HFFc6 (cell line): Measurements from ENCODE around the gene FNIP1. TPM values are rescaled to one million over a fixed set of nuclear protein-coding genes. Genes with fewer than 3 reads are reported as not detected.
"Not testable (repeated sequence)": the region's sequence is repeated elsewhere in the genome, so short reads cannot be mapped to it uniquely, and the experiment has no call there.

Experiments
- DNase-seq: peaks from one replicate; pipeline ENCODE4 v3.0.0-alpha.2; 2018
- H3K27ac Mint-ChIP-seq: 2 replicates; pipeline ENCODE4 v1.8.0; 2020; ENCODE audit warnings: mild to moderate bottlenecking, mixed read lengths
- H3K27me3 Mint-ChIP-seq: 2 replicates; pipeline ENCODE4 v1.8.0; 2021; ENCODE audit warnings: mild to moderate bottlenecking, moderate library complexity, mixed read lengths; ENCODE audit not compliant: insufficient read depth
- H3K36me3 Mint-ChIP-seq: 2 replicates; pipeline ENCODE4 v1.8.0; 2021; ENCODE audit warnings: low read depth, mixed read lengths
- H3K4me1 Mint-ChIP-seq: 2 replicates; pipeline ENCODE4 v1.8.0; 2020; ENCODE audit warnings: low read depth, mixed read lengths
- H3K4me3 Mint-ChIP-seq: 2 replicates; pipeline ENCODE4 v1.8.0; 2020; ENCODE audit warnings: mild to moderate bottlenecking, moderate library complexity, mixed read lengths
- H3K9me3 Mint-ChIP-seq: 2 replicates; pipeline ENCODE4 v1.8.0; 2020; ENCODE audit warnings: mild to moderate bottlenecking, mixed read lengths
- total RNA-seq, 6 experiments: library from RNA; stranded (reverse); fragmentation: NEBNext Ultra II Directional; extraction: Animal tissue kit (Norgen Biotek cat#: 25700); gene quantifications; 2 replicates in 1 of 6; 3 replicates in 5 of 6; pipeline ENCODE4 v1.2.3, GENCODE V29; 2021
- TF ChIP-seq, protein P1 (sequence below): fragments of 200-600 bp; sonication (generic); IDR thresholded peaks from 2 replicates; pipeline ENCODE4 v1.5.0; 2021; ENCODE audit warnings: antibody characterized with exemption, mild to moderate bottlenecking

FNIP1 gene
- total RNA-seq, 6 experiments from 2014 or later, result 19.9 to 24.8 (median 22.1) TPM

DNA sequence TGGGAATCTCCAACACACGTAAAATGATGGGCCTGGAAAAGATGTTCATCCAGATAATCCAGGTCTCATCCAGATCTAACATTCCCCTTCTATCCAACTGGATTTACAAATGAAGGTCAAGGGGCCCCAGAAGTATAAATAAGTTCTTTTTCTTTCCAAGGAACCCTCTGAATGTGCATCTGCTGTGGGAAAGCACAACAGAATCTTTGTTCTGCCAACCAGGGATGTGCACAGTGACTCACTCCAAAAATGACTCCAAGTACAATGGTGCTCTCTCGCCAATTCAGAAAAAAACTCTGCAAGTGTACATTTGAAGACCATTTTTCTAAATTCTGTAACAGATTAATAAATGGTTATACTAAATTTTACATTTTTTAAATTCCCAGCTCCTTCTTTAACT lies 174.2 kb downstream of the FNIP1 start:
- peaks cover 10% of the 10 kb centered on the region; the same call in 1 of the 2 replicates for H3K36me3 Mint-ChIP-seq
- H3K9me3 Mint-ChIP-seq, result no peaks in the 10 kb centered on the region
- no peak for DNase-seq
- TF ChIP-seq, protein P1, sequence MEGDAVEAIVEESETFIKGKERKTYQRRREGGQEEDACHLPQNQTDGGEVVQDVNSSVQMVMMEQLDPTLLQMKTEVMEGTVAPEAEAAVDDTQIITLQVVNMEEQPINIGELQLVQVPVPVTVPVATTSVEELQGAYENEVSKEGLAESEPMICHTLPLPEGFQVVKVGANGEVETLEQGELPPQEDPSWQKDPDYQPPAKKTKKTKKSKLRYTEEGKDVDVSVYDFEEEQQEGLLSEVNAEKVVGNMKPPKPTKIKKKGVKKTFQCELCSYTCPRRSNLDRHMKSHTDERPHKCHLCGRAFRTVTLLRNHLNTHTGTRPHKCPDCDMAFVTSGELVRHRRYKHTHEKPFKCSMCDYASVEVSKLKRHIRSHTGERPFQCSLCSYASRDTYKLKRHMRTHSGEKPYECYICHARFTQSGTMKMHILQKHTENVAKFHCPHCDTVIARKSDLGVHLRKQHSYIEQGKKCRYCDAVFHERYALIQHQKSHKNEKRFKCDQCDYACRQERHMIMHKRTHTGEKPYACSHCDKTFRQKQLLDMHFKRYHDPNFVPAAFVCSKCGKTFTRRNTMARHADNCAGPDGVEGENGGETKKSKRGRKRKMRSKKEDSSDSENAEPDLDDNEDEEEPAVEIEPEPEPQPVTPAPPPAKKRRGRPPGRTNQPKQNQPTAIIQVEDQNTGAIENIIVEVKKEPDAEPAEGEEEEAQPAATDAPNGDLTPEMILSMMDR, result no peak
- H3K4me1 Mint-ChIP-seq, result peaks cover 39% of the 10 kb centered on the region
- no peak overlapping the region for H3K4me3 Mint-ChIP-seq
- no peak overlapping the region for H3K27ac Mint-ChIP-seq
- no peaks in the 10 kb centered on the region; the same call in 1 of the 2 replicates for H3K27me3 Mint-ChIP-seq

DNA sequence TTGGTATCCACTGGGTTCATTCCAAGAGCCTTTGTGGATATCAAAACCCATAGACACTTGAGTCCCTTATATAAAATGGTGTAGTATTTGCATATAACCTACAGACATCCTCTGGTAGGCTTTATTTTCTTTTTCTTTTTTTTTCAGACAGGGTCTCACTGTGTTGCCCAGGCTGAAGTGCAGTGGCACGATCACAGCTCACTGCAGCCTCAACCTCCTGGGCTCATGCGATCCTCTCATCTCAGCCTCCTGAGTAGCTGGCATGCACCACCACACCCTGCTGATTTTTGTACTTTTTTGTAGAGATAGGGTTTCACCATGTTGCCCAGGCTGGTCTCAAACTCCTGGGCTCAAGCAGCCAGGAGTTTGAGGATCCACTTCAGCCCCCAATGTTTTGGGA lies 175.7 kb downstream of the FNIP1 start:
- Mint-ChIP-seq H3K4me1 (peaks cover 37% of the 10 kb centered on the region), H3K36me3 (peaks cover 15% of the 10 kb centered on the region; the same call in 1 of the 2 replicates)
- not testable (repeated sequence) for DNase-seq, H3K9me3 Mint-ChIP-seq, H3K27ac Mint-ChIP-seq, H3K27me3 Mint-ChIP-seq, H3K4me3 Mint-ChIP-seq

DNA sequence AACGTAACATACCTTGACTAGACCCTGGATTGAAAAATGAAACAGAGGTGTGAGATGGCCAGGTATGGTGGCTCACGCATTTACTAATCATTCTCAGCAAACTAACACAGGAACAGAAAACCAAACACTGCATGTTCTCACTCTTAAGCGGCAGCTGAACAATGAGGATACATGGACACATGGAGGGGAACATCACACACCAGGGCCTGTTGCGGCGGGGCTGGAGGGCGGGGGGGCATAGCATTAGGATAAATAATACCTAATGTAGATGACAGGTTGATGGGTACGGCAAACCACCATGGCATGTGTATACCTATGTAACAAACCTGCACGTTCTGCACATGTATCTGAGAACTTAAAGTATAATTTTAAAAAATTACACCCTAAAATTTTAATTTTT lies 177.7 kb downstream of the FNIP1 start:
- Mint-ChIP-seq H3K9me3 (no peaks in the 10 kb centered on the region), H3K27me3 (no peaks in the 10 kb centered on the region; the same call in 1 of the 2 replicates), H3K4me1 (peaks cover 53% of the 10 kb centered on the region), H3K27ac (no peak overlapping the region), H3K36me3 (peaks cover 7% of the 10 kb centered on the region; the same call in 1 of the 2 replicates), H3K4me3 (no peak overlapping the region)
- no peak for DNase-seq
- TF ChIP-seq, protein P1, result no peak

DNA sequence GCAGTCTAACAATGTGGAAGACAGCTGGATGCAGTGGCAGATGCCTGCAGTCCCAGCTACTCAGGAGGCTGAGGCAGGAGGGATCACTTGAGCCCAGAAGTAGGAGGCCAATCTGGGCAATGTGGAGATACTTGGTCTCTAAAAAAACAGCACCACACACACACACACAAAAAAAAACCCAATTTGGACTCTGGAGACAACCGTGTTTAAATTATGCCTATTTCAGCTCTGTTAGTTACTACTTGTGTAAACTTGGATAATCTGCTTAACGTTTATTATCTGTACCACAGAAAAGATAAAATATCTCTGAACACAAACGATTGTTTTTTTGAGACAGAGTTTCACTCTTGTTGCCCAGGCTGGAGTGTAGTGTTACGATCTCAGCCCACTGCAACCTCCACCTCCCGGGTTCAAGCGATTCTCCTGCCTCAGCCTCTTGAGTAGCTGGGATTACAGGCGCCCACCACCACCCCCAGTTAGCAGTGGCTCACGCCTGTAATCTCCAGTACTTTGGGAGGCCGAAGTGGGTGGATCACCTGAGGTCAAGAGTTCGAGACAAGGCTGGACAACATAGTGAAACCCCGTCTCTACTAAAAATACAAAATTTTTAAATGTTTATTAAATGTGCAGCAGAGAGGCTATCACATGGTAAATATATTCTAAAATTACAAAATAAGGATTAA lies 179.5 kb downstream of the FNIP1 start:
- Mint-ChIP-seq H3K4me1 (peaks cover 45% of the 10 kb centered on the region), H3K27ac (no peak overlapping the region; the same call in 1 of the 2 replicates), H3K36me3 (peaks cover 5% of the 10 kb centered on the region; the same call in 1 of the 2 replicates), H3K4me3 (no peak overlapping the region), H3K27me3 (no peaks in the 10 kb centered on the region; the same call in 1 of the 2 replicates), H3K9me3 (no peaks in the 10 kb centered on the region)
- no peak for DNase-seq
- TF ChIP-seq, protein P1, result no peak

DNA sequence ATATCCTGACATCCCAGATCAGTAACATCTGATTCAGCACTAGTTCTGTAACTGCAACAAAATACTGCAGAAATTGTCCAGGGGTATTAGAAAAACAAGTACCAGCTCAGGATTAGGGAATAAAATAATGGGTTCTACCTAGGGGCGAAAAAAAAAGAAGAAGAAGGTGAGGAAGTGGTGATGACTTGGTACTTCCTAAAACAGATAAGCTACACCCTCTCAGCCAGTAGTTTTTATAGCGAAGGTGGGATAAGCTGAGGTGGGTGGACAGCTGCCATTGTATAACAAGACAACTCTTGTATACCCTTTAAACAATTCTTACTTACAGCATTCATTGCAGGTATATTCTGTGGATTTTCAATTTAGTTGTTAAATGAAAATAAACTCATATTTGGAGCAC lies 180.9 kb downstream of the FNIP1 start:
- 0 out of 2 replicates have a peak, but pooled peaks cover 5% of the 10 kb centered on the region for H3K36me3 Mint-ChIP-seq
- peaks cover 49% of the 10 kb centered on the region for H3K4me1 Mint-ChIP-seq
- H3K9me3 Mint-ChIP-seq, result no peaks in the 10 kb centered on the region
- DNase-seq, result no peak
- no peak overlapping the region for H3K27ac Mint-ChIP-seq
- TF ChIP-seq, protein P1, result no peak
- H3K4me3 Mint-ChIP-seq, result no peak overlapping the region
- H3K27me3 Mint-ChIP-seq, result no peaks in the 10 kb centered on the region; the same call in 1 of the 2 replicates

DNA sequence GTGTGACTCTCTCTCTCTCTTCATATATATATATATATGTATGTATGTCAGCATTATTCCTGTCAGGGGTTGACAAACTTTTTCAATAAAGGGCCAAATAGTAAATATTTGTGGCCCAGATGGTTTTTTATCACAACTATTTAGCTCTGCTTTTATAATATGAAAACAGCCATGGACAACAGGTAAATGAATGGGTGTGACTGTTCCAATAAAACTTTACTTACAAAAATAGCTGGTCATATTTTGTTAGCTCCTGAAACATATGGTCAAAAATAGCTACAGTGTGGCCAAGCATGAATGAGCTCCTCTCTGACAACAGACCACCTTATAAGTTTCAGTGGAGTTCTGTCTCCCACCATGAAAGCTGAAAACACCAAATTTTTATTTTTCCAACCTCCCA lies 183.4 kb downstream of the FNIP1 start:
- DNase-seq, result no peak
- Mint-ChIP-seq H3K4me3 (no peak overlapping the region), H3K4me1 (peaks cover 65% of the 10 kb centered on the region), H3K36me3 (0 out of 2 replicates have a peak, but pooled peaks cover 5% of the 10 kb centered on the region), H3K27me3 (no peaks in the 10 kb centered on the region; the same call in 1 of the 2 replicates), H3K27ac (no peak overlapping the region), H3K9me3 (no peaks in the 10 kb centered on the region)
- TF ChIP-seq, protein P1, result no peak
